ENCODE data around the gene NCK2. TPM values are rescaled to one million over a fixed set of nuclear protein-coding genes. Genes with fewer than 3 reads are reported as not detected.

The NCK2 gene
- total RNA-seq, 8 experiments from 2014 or later: 5.5 to 43.3 (median 27.3) TPM

GRCh38 chr2:105794926-105795574 is 50.3 kb downstream of the NCK2 start:
- WGBS, 10 experiments: 15 to 100% (median 80%) methylated on average over 1 to 3 of the region's 3 CpGs; no CpG with 5 or more reads in 1 of the 10 experiments
- in situ Hi-C loops (cut with MboI; ENCODE audit: low pct_unique_long_range_greater_than_20kb in 2 of 9, low sequenced_read_pairs in 9 of 9, unreplicated experiment in 9 of 9): no loop called here
- H3K4me1 ChIP-seq (replicated peaks in 1 of 2): peaks cover 16 to 26% of the 10 kb centered on the region in 2 donors
- ATAC-seq (replicated peaks in 6 of 8): no peak
- H3K4me3 ChIP-seq: no peak overlapping the region
- H3K27ac ChIP-seq: no peak overlapping the region

GRCh38 chr2:105795575-105795934 is 50.8 kb downstream of the NCK2 start:
- 18 to 81% (median 53%) methylated on average over 3 to 9 of the region's 9 CpGs for WGBS, 10 experiments
- in situ Hi-C loops (cut with MboI; ENCODE audit: low pct_unique_long_range_greater_than_20kb in 2 of 9, low sequenced_read_pairs in 9 of 9, unreplicated experiment in 9 of 9): no loop called here
- no peak overlapping the region for H3K27ac ChIP-seq
- H3K4me1 ChIP-seq (replicated peaks in 1 of 2): peaks cover 16 to 26% of the 10 kb centered on the region in 2 donors
- no peak overlapping the region for H3K4me3 ChIP-seq
- ATAC-seq (replicated peaks in 6 of 8): no peak

GRCh38 chr2:105796131-105796638 is 51.5 kb downstream of the NCK2 start:
- ATAC-seq (replicated peaks in 6 of 8): no peak
- in situ Hi-C loops (cut with MboI; ENCODE audit: low pct_unique_long_range_greater_than_20kb in 2 of 9, low sequenced_read_pairs in 9 of 9, unreplicated experiment in 9 of 9): no loop called here
- H3K4me1 ChIP-seq (replicated peaks in 1 of 2): peaks cover 16 to 26% of the 10 kb centered on the region in 2 donors
- no peak overlapping the region for H3K4me3 ChIP-seq
- WGBS, 10 experiments: 46 to 100% (median 88%) methylated on average over 2 to 4 of the region's 6 CpGs; no CpG with 5 or more reads in 3 of the 10 experiments
- no peak overlapping the region for H3K27ac ChIP-seq

- peaks cover 16 to 27% of the 10 kb centered on the region in 2 donors for H3K4me1 ChIP-seq (replicated peaks in 1 of 2)
- no peak overlapping the region for H3K27ac ChIP-seq
- no peak overlapping the region for H3K4me3 ChIP-seq
- ATAC-seq (replicated peaks in 6 of 8): no peak
- in situ Hi-C loops (cut with MboI; ENCODE audit: low pct_unique_long_range_greater_than_20kb in 2 of 9, low sequenced_read_pairs in 9 of 9, unreplicated experiment in 9 of 9): no loop called here
These were observed 52.1 kb downstream of the NCK2 start for GRCh38 chr2:105796791-105797190.

GRCh38 chr2:105797298-105797819 is 52.6 kb downstream of the NCK2 start:
- ATAC-seq (replicated peaks in 6 of 8): peak in 1 of 8 experiments; percentile 40
- in situ Hi-C loops (cut with MboI; ENCODE audit: low pct_unique_long_range_greater_than_20kb in 2 of 9, low sequenced_read_pairs in 9 of 9, unreplicated experiment in 9 of 9): no loop called here
- WGBS, 10 experiments: 0 to 100% (median 68%) methylated on average over 1 to 5 of the region's 7 CpGs; no CpG with 5 or more reads in 1 of the 10 experiments
- Histone ChIP-seq H3K4me3 (no peak overlapping the region), H3K27ac (no peak overlapping the region), H3K4me1 (replicated peaks in 1 of 2) (peaks cover 14 to 28% of the 10 kb centered on the region in 2 donors)

GRCh38 chr2:105798595-105798994 is 53.9 kb downstream of the NCK2 start:
- no peak for ATAC-seq (replicated peaks in 6 of 8)
- Histone ChIP-seq H3K27ac (no peak overlapping the region), H3K4me3 (no peak overlapping the region), H3K4me1 (replicated peaks in 1 of 2) (peaks cover 18 to 31% of the 10 kb centered on the region in 2 donors)
- in situ Hi-C loops (cut with MboI; ENCODE audit: low pct_unique_long_range_greater_than_20kb in 2 of 9, low sequenced_read_pairs in 9 of 9, unreplicated experiment in 9 of 9): no loop called here
- WGBS, 10 experiments: 45 to 100% (median 95%) methylated on average over 1 to 2 of the region's 2 CpGs

- H3K4me1 ChIP-seq (replicated peaks in 1 of 2): peaks cover 20 to 35% of the 10 kb centered on the region in 2 donors
- H3K4me3 ChIP-seq: no peak overlapping the region
- ATAC-seq (replicated peaks in 6 of 8): no peak
- in situ Hi-C loops (cut with MboI; ENCODE audit: low pct_unique_long_range_greater_than_20kb in 2 of 9, low sequenced_read_pairs in 9 of 9, unreplicated experiment in 9 of 9): no loop called here
- WGBS, 10 experiments: 79 to 100% (median 91%) methylated on average over 1 to 7 of the region's 9 CpGs; no CpG with 5 or more reads in 2 of the 10 experiments
- no peak overlapping the region for H3K27ac ChIP-seq
These were observed 55.5 kb downstream of the NCK2 start for GRCh38 chr2:105800036-105800713.

GRCh38 chr2:105800953-105801635 is 56.4 kb downstream of the NCK2 start:
- ATAC-seq (replicated peaks in 6 of 8): peak in 1 of 8 experiments; percentile 8
- 74 to 100% (median 95%) methylated on average over 2 to 5 of the region's 13 CpGs; no CpG with 5 or more reads in 3 of the 10 experiments for WGBS, 10 experiments
- H3K27ac ChIP-seq: no peak overlapping the region
- in situ Hi-C loops (cut with MboI; ENCODE audit: low pct_unique_long_range_greater_than_20kb in 2 of 9, low sequenced_read_pairs in 9 of 9, unreplicated experiment in 9 of 9): no loop called here
- H3K4me1 ChIP-seq (replicated peaks in 1 of 2): peaks cover 20 to 26% of the 10 kb centered on the region in 2 donors
- H3K4me3 ChIP-seq: no peak overlapping the region

- Histone ChIP-seq H3K4me1 (replicated peaks in 1 of 2) (peaks cover 20 to 25% of the 10 kb centered on the region in 2 donors), H3K27ac (no peak overlapping the region), H3K4me3 (no peak overlapping the region)
- 80 to 100% (median 95%) methylated on average over 1 to 3 of the region's 4 CpGs; no CpG with 5 or more reads in 5 of the 10 experiments for WGBS, 10 experiments
- ATAC-seq (replicated peaks in 6 of 8): no peak
- in situ Hi-C loops (cut with MboI; ENCODE audit: low pct_unique_long_range_greater_than_20kb in 2 of 9, low sequenced_read_pairs in 9 of 9, unreplicated experiment in 9 of 9): no loop called here
These were observed 57.2 kb downstream of the NCK2 start for GRCh38 chr2:105801961-105802360.

- H3K27ac ChIP-seq: no peak overlapping the region
- in situ Hi-C loops (cut with MboI; ENCODE audit: low pct_unique_long_range_greater_than_20kb in 2 of 9, low sequenced_read_pairs in 9 of 9, unreplicated experiment in 9 of 9): no loop called here
- H3K4me1 ChIP-seq (replicated peaks in 1 of 2): peaks cover 14 to 25% of the 10 kb centered on the region in 2 donors
- H3K4me3 ChIP-seq: no peak overlapping the region
- peak in 3 of 8 experiments; percentile 44 to 63 (median 57) for ATAC-seq (replicated peaks in 6 of 8)
- 0 to 93% (median 48%) methylated on average over 1 to 5 of the region's 7 CpGs; no CpG with 5 or more reads in 2 of the 10 experiments for WGBS, 10 experiments
These were observed 57.9 kb downstream of the NCK2 start for GRCh38 chr2:105802587-105802986.

- H3K27ac ChIP-seq: no peak overlapping the region
- ATAC-seq (replicated peaks in 6 of 8): peak in 2 of 8 experiments; percentile 30 to 35
- in situ Hi-C loops (cut with MboI; ENCODE audit: low pct_unique_long_range_greater_than_20kb in 2 of 9, low sequenced_read_pairs in 9 of 9, unreplicated experiment in 9 of 9): no loop called here
- WGBS, 10 experiments: 58 to 100% (median 73%) methylated on average over 1 to 3 of the region's 3 CpGs; no CpG with 5 or more reads in 2 of the 10 experiments
- no peak overlapping the region for H3K4me3 ChIP-seq
- H3K4me1 ChIP-seq (replicated peaks in 1 of 2): peaks cover 14 to 27% of the 10 kb centered on the region in 2 donors
These were observed 58.6 kb downstream of the NCK2 start for GRCh38 chr2:105803337-105803736.

GRCh38 chr2:105803773-105804172 is 59.1 kb downstream of the NCK2 start:
- Histone ChIP-seq H3K4me3 (no peak overlapping the region), H3K4me1 (replicated peaks in 1 of 2) (peaks cover 14 to 32% of the 10 kb centered on the region in 2 donors), H3K27ac (no peak overlapping the region)
- in situ Hi-C loops (cut with MboI; ENCODE audit: low pct_unique_long_range_greater_than_20kb in 2 of 9, low sequenced_read_pairs in 9 of 9, unreplicated experiment in 9 of 9): no loop called here
- 71 to 100% (median 84%) methylated on average over 2 to 3 of the region's 4 CpGs; no CpG with 5 or more reads in 5 of the 10 experiments for WGBS, 10 experiments
- ATAC-seq (replicated peaks in 6 of 8): no peak

GRCh38 chr2:105804266-105804665 is 59.6 kb downstream of the NCK2 start:
- whole genome bisulfite sequencing, 10 experiments: 4 to 100% (median 78%) methylated on average over 2 to 3 of the region's 3 CpGs; no CpG with 5 or more reads in 4 of the 10 experiments
- H3K4me1 ChIP-seq (replicated peaks in 1 of 2): peaks cover 14 to 34% of the 10 kb centered on the region in 2 donors
- H3K4me3 ChIP-seq: no peak overlapping the region
- H3K27ac ChIP-seq: no peak overlapping the region
- ATAC-seq (replicated peaks in 6 of 8): peak in 3 of 8 experiments; percentile 41 to 50 (median 47)
- in situ Hi-C loops (cut with MboI; ENCODE audit: low pct_unique_long_range_greater_than_20kb in 2 of 9, low sequenced_read_pairs in 9 of 9, unreplicated experiment in 9 of 9): no loop called here

Data from motor neuron (in vitro differentiated cells).